Eye (tissue), 1 donor: Measurements from ENCODE around the gene NTRK2.

ENCODE experiments used
- DNase-seq: peaks from one replicate; pipeline ENCODE4 v3.0.0-alpha.2; 2015

NTRK2 gene

DNA sequence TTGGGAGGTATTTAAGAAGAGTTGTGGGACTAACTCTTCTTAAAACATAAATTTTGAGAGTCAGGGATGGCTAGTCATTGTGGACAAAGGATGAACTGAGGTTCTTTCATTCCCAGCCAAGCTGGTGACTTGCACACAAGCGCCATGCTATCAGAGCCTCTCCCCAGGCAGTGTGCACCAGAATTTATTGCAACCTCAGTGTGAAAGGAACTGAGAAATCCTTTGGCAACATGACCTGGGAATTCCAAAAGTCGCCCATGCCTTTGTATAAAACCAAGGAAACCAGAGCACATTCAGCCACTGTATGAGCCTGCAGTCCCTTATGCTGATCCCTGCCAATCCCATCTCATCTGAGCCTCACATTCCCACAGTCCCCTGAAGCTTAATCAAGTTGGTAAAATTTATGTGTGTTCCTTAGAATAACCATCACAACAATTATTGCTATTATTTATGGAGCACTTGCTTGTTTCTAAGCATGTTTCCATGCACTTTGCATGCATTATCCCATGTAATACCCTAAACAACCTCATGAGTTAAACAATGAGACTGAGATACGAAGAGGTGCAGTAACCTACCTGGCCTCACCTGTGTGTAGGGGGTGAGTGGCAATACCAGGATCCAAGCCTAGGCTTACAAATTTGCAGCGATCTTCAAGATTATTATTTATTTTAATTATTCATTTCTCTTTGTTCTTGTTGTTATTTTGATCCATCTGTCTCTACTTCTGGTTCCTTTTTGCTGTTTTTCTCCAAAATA is 116.4 kb downstream of the NTRK2 start:
- DNase-seq = no peak

DNA sequence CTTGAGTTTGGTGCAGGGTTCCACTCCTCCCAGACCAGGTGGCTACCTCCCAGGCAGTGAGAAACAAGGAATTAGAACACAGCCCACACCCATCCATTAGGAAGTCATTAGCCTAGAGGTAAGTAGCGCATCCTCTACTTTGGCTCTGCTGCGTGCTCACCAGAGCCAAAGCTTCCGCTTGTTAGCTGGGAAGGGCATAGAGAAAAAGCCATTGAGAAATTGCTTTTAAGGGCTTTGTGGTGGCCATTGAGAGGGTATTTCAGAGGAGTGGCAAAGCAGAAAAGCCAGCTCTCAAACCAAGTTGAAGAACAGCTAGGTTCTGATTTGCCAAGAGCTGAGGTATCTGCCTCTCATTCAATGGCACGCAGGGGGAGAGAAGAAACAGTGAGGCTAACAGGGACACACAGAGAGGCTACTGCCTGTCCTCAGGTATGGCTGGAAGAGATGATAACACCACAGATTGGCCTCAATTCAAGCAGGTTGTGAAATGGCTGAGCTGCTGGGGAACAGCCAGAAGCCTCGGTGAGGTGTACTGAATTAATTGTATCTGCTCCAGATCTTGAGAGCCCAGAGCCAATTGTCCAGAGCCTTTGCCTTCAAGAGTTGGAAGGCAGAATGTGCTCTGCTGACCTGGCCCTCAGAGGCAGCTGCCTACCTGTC is 119.4 kb downstream of the NTRK2 start:
- DNase-seq = no peak

GRCh38 chr9:84789463-84789830 is 119.9 kb downstream of the NTRK2 start:
- no peak for DNase-seq

DNA sequence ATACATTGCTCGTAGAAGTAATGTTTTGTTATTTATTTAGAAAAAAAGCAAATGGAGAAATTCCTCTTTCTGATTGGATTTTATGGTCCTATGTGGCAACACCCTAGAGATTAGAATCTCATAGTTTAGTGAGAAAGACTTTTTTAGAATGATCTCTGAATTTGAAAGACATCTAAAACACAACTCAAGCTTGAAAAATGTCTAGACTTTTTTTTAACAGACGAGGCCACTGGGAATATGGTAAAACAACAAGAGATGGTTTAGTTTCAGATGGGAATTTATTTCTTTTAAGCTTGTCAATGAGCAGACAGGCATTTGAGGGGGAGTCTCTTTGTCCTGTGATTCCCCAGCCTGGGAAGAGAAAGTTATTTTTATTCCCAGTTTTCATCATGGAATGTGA is 122.1 kb downstream of the NTRK2 start:
- DNase-seq = no peak

- peak; percentile 13 for DNase-seq
These were observed 123.7 kb downstream of the NTRK2 start for GRCh38 chr9:84793251-84793650.

GRCh38 chr9:84794981-84795637 is 125.6 kb downstream of the NTRK2 start:
- no peak for DNase-seq

- DNase-seq = no peak
These were observed 126.9 kb downstream of the NTRK2 start for GRCh38 chr9:84796404-84796803.

DNA sequence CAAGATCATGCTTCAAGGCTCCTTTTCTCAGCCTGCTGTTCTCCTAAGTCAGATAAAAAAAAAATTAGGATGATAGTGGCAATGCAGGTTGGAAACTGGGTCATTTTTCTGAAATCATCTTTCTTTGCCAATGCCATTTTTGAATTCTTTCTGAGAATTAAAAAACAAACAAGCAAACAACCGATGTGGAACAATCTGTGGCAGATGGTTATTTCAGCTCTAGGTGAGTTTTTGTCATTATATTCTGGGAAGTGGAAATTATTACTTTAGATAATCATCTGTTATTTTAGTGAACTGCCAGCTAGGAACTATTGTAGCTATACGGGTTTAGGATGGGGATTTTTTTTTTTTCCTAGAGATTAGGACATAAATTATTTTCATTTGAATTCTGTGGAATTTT is 129.7 kb downstream of the NTRK2 start:
- DNase-seq = no peak

- no peak for DNase-seq
These were observed 135.6 kb downstream of the NTRK2 start for GRCh38 chr9:84804951-84805694.

DNA sequence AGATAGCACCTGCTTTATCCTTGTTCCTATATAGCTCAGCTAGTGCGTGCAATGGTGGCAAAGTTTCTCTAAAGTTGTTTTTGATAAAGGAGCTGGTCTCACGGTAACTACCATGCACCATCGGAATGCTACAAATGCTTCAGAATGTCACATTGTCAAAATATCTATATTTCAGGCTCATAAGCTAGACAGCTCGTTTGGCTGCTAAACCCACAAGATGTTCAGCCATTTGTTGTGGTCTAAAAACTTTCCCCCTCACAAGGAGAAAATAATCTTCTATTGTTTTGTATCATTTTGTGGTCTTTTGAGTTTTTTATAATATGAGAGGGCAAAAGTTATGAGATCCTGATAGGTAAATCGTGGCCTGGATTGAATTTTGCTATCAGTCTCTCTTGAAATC is 137.9 kb downstream of the NTRK2 start:
- DNase-seq = no peak

DNA sequence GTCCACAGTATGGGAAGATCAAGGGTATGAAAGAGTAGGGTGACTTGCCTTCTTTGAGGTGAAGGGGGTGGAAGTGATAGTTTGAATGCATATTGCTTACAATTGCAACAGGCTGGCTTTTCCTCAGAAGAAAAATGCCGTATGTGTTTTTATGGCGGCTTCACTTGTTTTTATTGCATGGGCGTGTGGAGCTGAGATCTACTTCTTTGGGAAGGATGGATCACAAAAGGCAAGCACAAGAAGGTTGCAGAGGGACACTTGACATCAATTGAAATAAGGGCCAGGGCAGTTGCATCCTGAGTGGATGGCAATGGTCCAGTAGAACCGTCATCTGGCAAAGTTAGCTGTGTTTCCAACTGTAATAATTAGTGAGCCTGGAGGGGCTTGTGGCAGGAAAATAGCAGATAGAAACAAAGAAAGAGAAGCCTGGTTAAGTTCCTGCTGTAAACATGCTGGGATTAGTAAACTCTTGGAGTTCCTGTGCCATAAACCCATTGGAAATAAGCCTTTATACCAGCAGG is 138.4 kb downstream of the NTRK2 start:
- no peak for DNase-seq

GRCh38 chr9:84808416-84808815 is 138.9 kb downstream of the NTRK2 start:
- DNase-seq = no peak

DNA sequence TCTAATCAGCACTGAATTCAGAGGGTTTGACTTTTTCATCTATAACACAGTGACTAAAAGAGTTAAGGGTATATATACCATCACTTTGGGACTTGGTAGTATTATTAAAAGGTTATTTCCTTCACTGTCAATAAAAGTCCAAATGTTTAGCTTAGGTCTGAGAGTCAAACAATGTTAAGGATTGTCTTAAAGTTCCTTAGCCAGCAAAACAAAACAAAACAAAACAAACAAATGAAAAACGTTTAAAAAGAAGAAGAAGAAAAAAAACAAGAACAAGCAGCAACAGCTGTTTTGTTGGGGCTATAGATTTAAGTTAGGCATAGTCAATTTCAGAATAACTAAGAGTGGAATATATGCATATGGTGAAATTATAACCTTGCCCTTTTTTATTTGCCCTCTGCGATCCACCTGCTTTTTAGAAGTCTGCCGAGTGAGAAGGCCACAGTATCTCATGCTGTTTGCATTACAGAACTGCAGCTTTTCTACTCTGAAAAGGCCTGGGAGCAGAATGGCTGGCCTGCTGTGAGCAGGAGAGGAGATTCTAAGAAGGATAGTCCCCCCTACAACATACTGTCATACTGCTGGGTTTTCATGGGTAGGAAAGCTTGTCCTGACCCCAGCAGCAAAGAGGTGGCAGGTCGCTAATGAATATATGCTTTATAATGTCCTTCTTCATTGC is 141.7 kb downstream of the NTRK2 start:
- DNase-seq = no peak

GRCh38 chr9:84811751-84812074 is 142.2 kb downstream of the NTRK2 start:
- no peak for DNase-seq

DNA sequence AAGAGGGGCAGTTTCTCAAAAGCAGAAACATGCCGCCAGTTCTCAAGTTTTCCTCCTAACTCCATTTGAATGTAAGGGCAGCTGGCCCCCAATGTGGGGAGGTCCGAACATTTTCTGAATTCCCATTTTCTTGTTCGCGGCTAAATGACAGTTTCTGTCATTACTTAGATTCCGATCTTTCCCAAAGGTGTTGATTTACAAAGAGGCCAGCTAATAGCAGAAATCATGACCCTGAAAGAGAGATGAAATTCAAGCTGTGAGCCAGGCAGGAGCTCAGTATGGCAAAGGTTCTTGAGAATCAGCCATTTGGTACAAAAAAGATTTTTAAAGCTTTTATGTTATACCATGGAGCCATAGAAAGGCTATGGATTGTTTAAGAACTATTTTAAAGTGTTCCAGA is 142.8 kb downstream of the NTRK2 start:
- no peak for DNase-seq

GRCh38 chr9:84812847-84813246 is 143.3 kb downstream of the NTRK2 start:
- DNase-seq = no peak

- no peak for DNase-seq
These were observed 146.0 kb downstream of the NTRK2 start for GRCh38 chr9:84815554-84815953.

GRCh38 chr9:84817038-84817437 is 147.5 kb downstream of the NTRK2 start:
- no peak for DNase-seq

GRCh38 chr9:84818791-84819190 is 149.3 kb downstream of the NTRK2 start:
- DNase-seq = peak; percentile 42

DNA sequence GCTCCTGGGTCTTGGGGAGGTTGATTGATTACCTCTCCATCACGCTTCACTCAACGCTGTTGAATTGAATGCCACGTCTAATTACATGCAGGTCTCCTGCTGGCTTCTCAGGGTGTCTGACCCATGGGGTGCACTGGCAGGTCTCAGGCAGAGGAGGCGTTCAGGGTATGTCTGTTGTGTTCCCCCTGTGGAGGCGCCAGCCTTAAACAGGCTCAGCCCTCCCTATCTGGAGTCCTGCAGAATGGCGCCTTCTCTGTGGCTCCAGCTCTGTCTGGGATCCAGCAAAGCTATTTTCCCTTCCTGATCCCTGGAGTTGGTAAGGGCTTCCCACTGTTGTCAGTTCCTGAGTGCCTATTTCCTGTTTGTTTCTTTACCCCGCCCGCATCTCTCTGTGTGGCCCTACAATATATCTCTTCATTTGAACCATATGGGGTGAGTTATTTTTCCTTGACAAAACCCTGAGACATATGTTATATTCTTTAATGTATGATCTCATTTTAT is 150.0 kb downstream of the NTRK2 start:
- DNase-seq = peak; percentile 67

DNA sequence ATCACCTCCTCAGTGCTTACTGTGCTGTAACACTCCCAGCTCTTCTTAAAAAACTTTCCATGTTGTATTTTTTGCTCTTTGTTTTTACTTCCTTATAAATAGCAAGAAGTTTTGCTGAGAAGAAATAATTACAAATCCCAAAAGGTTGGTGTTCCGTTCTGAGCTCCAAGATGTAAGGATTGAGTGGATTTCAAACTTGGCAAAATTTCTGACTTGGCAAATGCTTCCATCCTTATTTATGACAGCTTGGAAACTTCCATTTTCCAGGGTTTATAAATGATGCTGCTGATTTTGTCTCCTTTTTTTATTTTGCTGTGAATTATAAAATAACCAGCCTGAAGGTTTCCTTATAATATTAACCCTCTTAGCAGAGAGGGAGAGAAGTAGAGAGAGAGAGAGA is 151.9 kb downstream of the NTRK2 start:
- DNase-seq = peak; percentile 71

DNA sequence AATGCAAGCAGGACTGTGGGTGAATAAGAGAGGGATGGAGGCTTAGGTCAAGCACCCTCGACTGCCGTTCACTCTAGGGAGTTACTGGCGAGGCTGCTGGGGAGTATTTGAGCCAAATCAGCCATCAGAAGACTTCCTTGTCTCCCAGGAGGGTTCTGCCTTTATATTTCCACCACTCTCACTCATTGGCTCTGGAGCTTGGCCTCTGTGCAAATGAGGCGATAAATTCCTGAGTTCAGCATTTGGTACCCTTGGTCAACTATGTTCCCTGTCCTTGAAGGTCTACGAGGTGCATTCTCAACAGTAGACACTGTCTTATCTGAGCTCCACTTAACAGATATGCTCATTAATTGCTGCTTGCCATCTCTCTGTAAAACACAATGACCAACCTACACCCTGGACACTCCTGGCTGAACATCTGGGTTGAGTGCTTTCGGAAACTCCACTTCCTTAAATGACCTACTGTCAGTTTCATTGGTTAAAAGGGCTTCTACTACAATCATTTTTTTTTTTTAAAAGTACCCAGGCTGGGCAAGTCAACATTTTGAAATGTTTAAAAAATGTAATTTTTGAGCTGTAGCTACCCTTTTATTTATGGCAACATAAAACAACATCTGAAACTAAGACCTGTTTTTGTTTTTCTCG is 153.2 kb downstream of the NTRK2 start:
- DNase-seq = no peak
